Mucosa of descending colon (tissue), 3 donors: Measurements from ENCODE around the gene GRB10. TPM values are rescaled to one million over a fixed set of nuclear protein-coding genes. Genes with fewer than 3 reads are reported as not detected.

Experiments used
- ATAC-seq: fragments of 200-7000 bp; cut with Tn5 transposase; one replicate; pipeline ENCODE4 v1.9.1; 2020; ENCODE audit warnings: mild to moderate bottlenecking, moderate library complexity
- DNase-seq, 3 donors: peaks; one replicate each; pipeline ENCODE4 v3.0.0-alpha.2; 2020
- H3K36me3 ChIP-seq: fragments of 200-600 bp; one replicate; pipeline ENCODE4 v1.8.0; 2021; ENCODE audit warnings: low read depth, mild to moderate bottlenecking
- H3K4me1 ChIP-seq: fragments of 200-600 bp; one replicate; pipeline ENCODE4 v1.8.0; 2021; ENCODE audit warnings: low read depth, mild to moderate bottlenecking
- H3K4me3 ChIP-seq: fragments of 200-600 bp; one replicate; pipeline ENCODE4 v1.8.0; 2021; ENCODE audit warnings: mild to moderate bottlenecking
- H3K9me3 ChIP-seq: fragments of 200-600 bp; one replicate; pipeline ENCODE4 v1.8.0; 2021; ENCODE audit warnings: mild to moderate bottlenecking
- CTCF ChIP-seq: fragments of 200-600 bp; IDR thresholded peaks from one replicate; pipeline ENCODE4 v1.8.0; 2022; ENCODE audit warnings: antibody characterized with exemption, mild to moderate bottlenecking
- intact Hi-C, 2 donors: fragments of 100-400 bp; cut with DNase I in 1 of 2; cut with micrococcal nuclease in 1 of 2; formaldehyde crosslinking; loops; one replicate each; pipeline versions ENCODE4 v1.11.0 to v1.11.1; 2022; cut with DNase I, micrococcal nuclease
- total RNA-seq, 3 donors: library from RNA; stranded (reverse); fragmentation: NEBNext Ultra II Directional in 2 of 3; extraction: Animal tissue kit (Norgen Biotek cat#: 25700) in 2 of 3; gene quantifications; one replicate each; pipeline versions ENCODE4 v1.2.1 to v1.2.4, GENCODE V29; 2021 to 2023
- donor health status: DM: no; HTN: no; CAD: no; lungs with moderate emphysema.
- donor health status: DM: no; HTN: no; CAD: no.
- donor health status: DM: no; HTN: yes; CAD: no.

GRB10 gene
- total RNA-seq, 3 donors from 2014 or later = 9.4 to 56.8 (median 13.0) TPM

DNA sequence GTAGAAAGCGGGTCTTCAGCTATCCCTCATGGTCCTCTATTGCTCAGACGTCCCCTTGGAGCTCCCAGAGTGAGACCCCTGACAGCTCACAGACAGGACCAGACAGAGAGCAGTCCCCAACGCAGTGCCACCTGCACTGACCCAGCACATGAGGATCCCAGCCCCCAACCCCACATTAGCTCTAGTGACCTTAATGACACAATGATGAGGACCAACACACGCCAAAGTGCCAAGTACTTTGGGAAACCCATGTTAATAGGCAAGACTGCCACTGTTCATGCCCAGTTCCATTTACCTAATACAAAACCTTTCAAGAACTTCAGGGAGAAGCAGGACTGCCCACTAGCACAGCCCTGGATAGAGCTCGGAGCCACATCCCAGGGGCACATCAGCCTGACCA lies 5.7 kb upstream of the GRB10 start:
- no peak for TF ChIP-seq CTCF
- intact Hi-C loops = no loop called here
- DNase-seq = no peak
- peaks cover 9% of the 10 kb centered on the region for H3K4me1 ChIP-seq
- H3K4me3 ChIP-seq = no peak overlapping the region
- ATAC-seq = no peak
- no peaks in the 10 kb centered on the region for H3K36me3 ChIP-seq
- H3K9me3 ChIP-seq = no peaks in the 10 kb centered on the region

GRCh38 chr7:50787825-50788224 lies 5.1 kb upstream of the GRB10 start:
- intact Hi-C loops = no loop called here
- H3K4me1 ChIP-seq = peaks cover 9% of the 10 kb centered on the region

GRCh38 chr7:50785346-50785745 lies 2.6 kb upstream of the GRB10 start:
- Histone ChIP-seq H3K36me3 (no peaks in the 10 kb centered on the region), H3K9me3 (no peaks in the 10 kb centered on the region), H3K4me1 (no peaks in the 10 kb centered on the region), H3K4me3 (no peak overlapping the region)
- intact Hi-C loops = no loop called here
- ATAC-seq = no peak
- DNase-seq = no peak
- no peak for TF ChIP-seq CTCF

More at GRCh38 chr7:50787825-50788224, 5.1 kb upstream of the GRB10 start:
- ATAC-seq = no peak
- no peak overlapping the region for H3K4me3 ChIP-seq
- H3K36me3 ChIP-seq = no peaks in the 10 kb centered on the region
- no peak for DNase-seq
- no peak for TF ChIP-seq CTCF
- no peaks in the 10 kb centered on the region for H3K9me3 ChIP-seq

- H3K4me1 ChIP-seq = no peaks in the 10 kb centered on the region
- TF ChIP-seq CTCF = no peak
- H3K4me3 ChIP-seq = no peak overlapping the region
- ATAC-seq (no peak), DNase-seq (no peak)
- no peaks in the 10 kb centered on the region for H3K36me3 ChIP-seq
- intact Hi-C loops = no loop called here
- H3K9me3 ChIP-seq = no peaks in the 10 kb centered on the region
These were observed 1.3 kb upstream of the GRB10 start for GRCh38 chr7:50783801-50784507.

- no peaks in the 10 kb centered on the region for H3K9me3 ChIP-seq
- no peak for TF ChIP-seq CTCF
- DNase-seq (no peak), ATAC-seq (no peak)
- H3K4me3 ChIP-seq = no peak overlapping the region
- no peaks in the 10 kb centered on the region for H3K4me1 ChIP-seq
- intact Hi-C loops = no loop called here
- H3K36me3 ChIP-seq = no peaks in the 10 kb centered on the region
These were observed 607 bp upstream of the GRB10 start for GRCh38 chr7:50783303-50783702.
